Adrenal gland (tissue), 5 donors: ENCODE results near the gene SUB1.

ENCODE experiments used
- CTCF ChIP-seq, 6 experiments: fragments of 450-650 bp in 4 of 6; fragments of 200-600 bp in 2 of 6; sonication (generic) in 1 of 6; IDR thresholded peaks; 1 replicate in 5 of 6; 2 replicates in 1 of 6; pipeline versions ENCODE4 v1.5.1 to v1.8.0; 2016 to 2021; ENCODE audit warnings: antibody characterized with exemption in 6 of 6, mild to moderate bottlenecking in 2 of 6, moderate library complexity in 1 of 6
- POLR2A ChIP-seq, 2 donors: fragments of 450-650 bp; IDR thresholded peaks; one replicate each; pipeline ENCODE4 v1.6.1; 2017; ENCODE audit warnings: antibody characterized with exemption in 2 of 2, mild to moderate bottlenecking in 2 of 2, moderate library complexity in 1 of 2
- donor health status: DM: no; HTN: no; CAD: no.

DNA sequence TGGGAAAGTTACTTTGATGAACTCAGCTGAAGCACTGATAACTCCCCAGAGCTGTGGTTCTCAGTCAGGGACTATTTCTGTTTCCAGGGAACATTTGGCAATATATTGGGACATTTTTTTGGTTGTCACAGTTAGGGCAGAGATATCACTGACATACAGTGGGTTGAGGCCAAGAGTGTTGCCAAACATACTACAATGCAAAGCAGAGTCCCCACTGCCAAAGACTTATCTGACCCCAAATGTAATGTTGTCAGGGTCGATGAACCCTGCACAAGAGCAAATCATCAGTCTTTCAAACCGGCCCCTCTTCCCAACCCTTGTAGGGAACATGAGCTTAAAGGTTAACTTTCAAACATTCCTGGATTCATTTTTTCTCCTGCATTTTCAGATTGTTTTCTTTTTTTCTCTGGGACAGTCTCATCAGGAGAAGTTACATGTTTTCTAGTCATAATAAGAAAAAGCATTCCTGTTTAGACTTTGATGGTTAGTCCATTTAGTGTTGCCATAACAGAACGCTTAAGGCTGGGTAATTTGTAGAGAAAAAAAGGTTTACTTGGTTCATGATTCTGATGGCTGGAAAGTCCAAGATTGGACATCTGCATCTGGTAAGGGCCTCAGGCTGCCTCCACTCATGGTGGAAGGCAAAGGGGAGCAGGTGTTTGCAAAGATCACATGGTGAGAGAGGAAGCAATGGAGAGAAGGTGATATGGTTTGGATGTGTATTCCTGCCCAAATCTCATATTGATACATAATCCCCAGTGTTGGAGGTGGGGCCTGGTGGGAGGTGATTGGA is 18.8 kb upstream of the SUB1 start:
- TF ChIP-seq POLR2A (IDR thresholded peaks at IDR 0.05): no peak
- no peak for TF ChIP-seq CTCF (IDR thresholded peaks at IDR 0.05)
